PC-3 (cell line): ENCODE results near the gene RBM10. TPM values are rescaled to one million over a fixed set of nuclear protein-coding genes. Genes with fewer than 3 reads are reported as not detected.

Source experiments
- ATAC-seq: fragments of 200-7000 bp; cut with Tn5 transposase; 2 replicates; pipeline ENCODE4 v1.9.1; 2020; ENCODE audit warnings: mild to moderate bottlenecking, moderate library complexity
- BruUV-seq: library from RNA; stranded (reverse); fragments of 400-500 nt; replicated peaks from 2 replicates; lab custom pipeline; 2021; lab: Mats Ljungman, UMichigan
- CTCF ChIA-PET: fragments of 300-600 bp; sonication (Branson Sonifier 250); formaldehyde crosslinking; loops from one replicate; lab custom pipeline; 2022; ENCODE audit warnings: antibody characterized with exemption; lab: Charles Lee
- POLR2A ChIA-PET: fragments of 300-600 bp; sonication (Branson Sonifier 250); formaldehyde crosslinking; loops from one replicate; lab custom pipeline; 2022; ENCODE audit warnings: antibody characterized with exemption; ENCODE audit not compliant: unreplicated experiment; lab: Charles Lee
- DNase-seq: peaks from one replicate; pipeline ENCODE4 v3.0.0-alpha.2; 2015
- H2AFZ ChIP-seq: fragments of 300-600 bp; sonication (generic); 2 replicates; pipeline ENCODE4 v1.6.0; 2016; ENCODE audit warnings: antibody characterized with exemption, low read length
- H3F3A ChIP-seq: fragments of 300-600 bp; sonication (generic); one replicate; pipeline ENCODE4 v1.6.0; 2017; ENCODE audit warnings: antibody characterized with exemption, low read length, control low read depth, mild to moderate bottlenecking; ENCODE audit not compliant: unreplicated experiment
- H3K27ac ChIP-seq: fragments of 300-600 bp; sonication (generic); 2 replicates; pipeline ENCODE4 v1.5.1; 2016; ENCODE audit warnings: mild to moderate bottlenecking, low read length
- H3K27me3 ChIP-seq: fragments of 300-600 bp; sonication (generic); 2 replicates; pipeline ENCODE4 v1.6.1; 2016; ENCODE audit warnings: low read length, mixed read lengths
- H3K36me3 ChIP-seq: fragments of 300-600 bp; sonication (generic); 2 replicates; pipeline ENCODE4 v1.6.1; 2016; ENCODE audit warnings: low read depth, mixed run types, low read length, mixed read lengths
- H3K4me1 ChIP-seq: fragments of 300-600 bp; sonication (generic); 2 replicates; pipeline ENCODE4 v1.5.1; 2016; ENCODE audit warnings: low read length; ENCODE audit not compliant: insufficient read depth
- H3K4me2 ChIP-seq: fragments of 300-600 bp; sonication (generic); 2 replicates; pipeline ENCODE4 v1.6.0; 2016; ENCODE audit warnings: low read length
- H3K4me3 ChIP-seq: fragments of 300-600 bp; sonication (generic); 2 replicates; pipeline ENCODE4 v1.5.1; 2016; ENCODE audit warnings: mild to moderate bottlenecking, low read length, mixed read lengths
- H3K79me2 ChIP-seq: fragments of 300-600 bp; sonication (generic); 2 replicates; pipeline ENCODE4 v1.6.1; 2017; ENCODE audit warnings: low read length, mixed read lengths
- H3K9ac ChIP-seq: fragments of 300-600 bp; sonication (generic); 2 replicates; pipeline ENCODE4 v1.6.0; 2016; ENCODE audit warnings: mild to moderate bottlenecking, low read length
- H3K9me2 ChIP-seq: fragments of 300-600 bp; sonication (generic); replicated peaks from 2 replicates; pipeline ENCODE4 v1.6.1; 2016; ENCODE audit warnings: mixed run types, low read length, mixed read lengths
- H3K9me3 ChIP-seq: fragments of 300-600 bp; sonication (generic); 2 replicates; pipeline ENCODE4 v1.6.1; 2016; ENCODE audit warnings: low read length, mixed read lengths
- H4K20me1 ChIP-seq: fragments of 300-600 bp; sonication (generic); 2 replicates; pipeline ENCODE4 v1.6.1; 2016; ENCODE audit warnings: low read length, mixed read lengths
- EZH2 ChIP-seq: fragments of 300-600 bp; sonication (generic); IDR thresholded peaks from one replicate; pipeline ENCODE4 v1.6.1; 2017; ENCODE audit warnings: antibody characterized with exemption, mild to moderate bottlenecking, low read length; ENCODE audit not compliant: unreplicated experiment
- EZH2phosphoT487 ChIP-seq: fragments of 300-600 bp; sonication (generic); IDR thresholded peaks from 2 replicates; pipeline ENCODE4 v1.6.1; 2018; ENCODE audit warnings: mild to moderate bottlenecking, antibody characterized with exemption, low read length, borderline replicate concordance
- intact Hi-C: fragments of 100-400 bp; cut with micrococcal nuclease; formaldehyde crosslinking; loops from 2 replicates; pipeline ENCODE4 v1.9.0; 2023
- total RNA-seq: library from RNA; depleted of rRNA; stranded (reverse); fragments of >200 nt; gene quantifications from 2 replicates; pipeline ENCODE4 v1.2.3, GENCODE V29; 2014
- TF ChIP-seq, protein P1 (sequence below): fragments of 300-600 bp; sonication (generic); conservative IDR thresholded peaks from 2 replicates; pipeline ENCODE4 v1.5.1; 2017; ENCODE audit warnings: antibody characterized with exemption, low read depth, mild to moderate bottlenecking, low read length

Gene RBM10
- total RNA-seq, 1 experiment from 2014 or later, result 71.5 TPM

DNA sequence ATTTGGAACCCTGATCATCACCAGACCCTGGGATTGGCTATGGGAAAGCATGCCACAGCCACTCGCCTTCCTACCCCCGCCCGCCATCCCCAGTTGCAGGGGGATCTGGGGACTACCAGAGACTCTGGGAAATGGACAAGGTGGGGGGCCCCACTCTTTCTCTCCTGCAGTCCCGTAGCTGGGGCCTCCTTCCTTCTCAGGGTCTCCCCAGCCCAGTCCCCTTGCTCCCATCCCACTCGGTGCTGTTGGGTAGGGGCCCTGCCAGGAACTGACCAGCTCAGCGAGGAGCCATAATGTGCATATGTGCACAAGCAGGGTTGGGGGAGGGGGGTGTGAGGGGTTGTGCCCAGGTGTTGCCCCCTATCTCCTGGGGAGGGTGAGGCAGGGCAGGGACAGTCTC, 84.4 kb downstream of the RBM10 start:
- BruUV-seq, result no TSS peak
- TF ChIP-seq EZH2phosphoT487, result no peak
- TF ChIP-seq EZH2, result no peak
- TF ChIP-seq, protein P1, sequence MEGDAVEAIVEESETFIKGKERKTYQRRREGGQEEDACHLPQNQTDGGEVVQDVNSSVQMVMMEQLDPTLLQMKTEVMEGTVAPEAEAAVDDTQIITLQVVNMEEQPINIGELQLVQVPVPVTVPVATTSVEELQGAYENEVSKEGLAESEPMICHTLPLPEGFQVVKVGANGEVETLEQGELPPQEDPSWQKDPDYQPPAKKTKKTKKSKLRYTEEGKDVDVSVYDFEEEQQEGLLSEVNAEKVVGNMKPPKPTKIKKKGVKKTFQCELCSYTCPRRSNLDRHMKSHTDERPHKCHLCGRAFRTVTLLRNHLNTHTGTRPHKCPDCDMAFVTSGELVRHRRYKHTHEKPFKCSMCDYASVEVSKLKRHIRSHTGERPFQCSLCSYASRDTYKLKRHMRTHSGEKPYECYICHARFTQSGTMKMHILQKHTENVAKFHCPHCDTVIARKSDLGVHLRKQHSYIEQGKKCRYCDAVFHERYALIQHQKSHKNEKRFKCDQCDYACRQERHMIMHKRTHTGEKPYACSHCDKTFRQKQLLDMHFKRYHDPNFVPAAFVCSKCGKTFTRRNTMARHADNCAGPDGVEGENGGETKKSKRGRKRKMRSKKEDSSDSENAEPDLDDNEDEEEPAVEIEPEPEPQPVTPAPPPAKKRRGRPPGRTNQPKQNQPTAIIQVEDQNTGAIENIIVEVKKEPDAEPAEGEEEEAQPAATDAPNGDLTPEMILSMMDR, result no peak
- Histone ChIP-seq H3K79me2 (peaks cover 15% of the 10 kb centered on the region), H2AFZ (no peak overlapping the region), H4K20me1 (no peaks in the 10 kb centered on the region), H3K27ac (no peak overlapping the region), H3K27me3 (no peaks in the 10 kb centered on the region), H3K4me3 (no peak overlapping the region), H3K9ac (no peak overlapping the region), H3K9me2 (no peaks in the 10 kb centered on the region), H3F3A (no peaks in the 10 kb centered on the region), H3K4me2 (no peak overlapping the region), H3K36me3 (peaks cover 40% of the 10 kb centered on the region), H3K4me1 (peaks cover 9% of the 10 kb centered on the region), H3K9me3 (no peaks in the 10 kb centered on the region)
- DNase-seq (no peak), ATAC-seq (no peak)
- intact Hi-C loops, result no loop called here
- ChIA-PET CTCF (no interaction called here), POLR2A (no interaction called here)

GRCh38 chrX:47230136-47230868, 85.3 kb downstream of the RBM10 start:
- CTCF ChIA-PET, result no interaction called here
- no TSS peak for BruUV-seq
- no peaks in the 10 kb centered on the region for H4K20me1 ChIP-seq
- H3K36me3 ChIP-seq, result peaks cover 32% of the 10 kb centered on the region
- peaks cover 24% of the 10 kb centered on the region for H3K79me2 ChIP-seq
- H3F3A ChIP-seq, result no peaks in the 10 kb centered on the region
- no peak overlapping the region for H3K27ac ChIP-seq
- ATAC-seq (no peak), DNase-seq (no peak)
- H3K4me2 ChIP-seq, result no peak overlapping the region
- H3K4me1 ChIP-seq, result peaks cover 9% of the 10 kb centered on the region
- H3K4me3 ChIP-seq, result no peak overlapping the region
- H3K9me2 ChIP-seq, result no peaks in the 10 kb centered on the region
- no peak overlapping the region for H2AFZ ChIP-seq
- POLR2A ChIA-PET, result no interaction called here
- no peaks in the 10 kb centered on the region for H3K27me3 ChIP-seq
- intact Hi-C loops, result no loop called here
- TF ChIP-seq EZH2 (no peak), EZH2phosphoT487 (no peak)
- TF ChIP-seq, protein P1, result no peak
- H3K9ac ChIP-seq, result no peak overlapping the region
- H3K9me3 ChIP-seq, result no peaks in the 10 kb centered on the region

DNA sequence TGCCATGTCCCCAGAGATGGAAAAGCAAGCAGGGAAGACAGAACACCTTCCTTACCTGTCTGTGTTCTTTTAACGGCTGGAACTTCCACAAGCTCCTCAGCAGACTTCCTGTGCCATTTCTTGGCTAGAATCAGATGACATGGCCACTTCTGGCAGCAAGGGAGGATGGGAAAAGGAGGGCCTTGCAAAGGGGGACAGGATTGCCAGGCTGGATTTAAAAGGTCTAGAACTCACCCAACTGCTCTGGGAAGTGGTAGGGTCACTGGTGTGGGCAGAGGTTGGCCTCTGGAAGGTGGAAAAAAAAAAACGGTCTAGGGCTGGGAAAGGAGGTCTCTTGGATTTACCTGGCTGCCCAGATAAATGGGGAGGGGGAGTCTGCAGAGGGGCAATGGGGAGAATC, 86.1 kb downstream of the RBM10 start:
- DNase-seq (no peak), ATAC-seq (no peak)
- H3K27me3 ChIP-seq, result no peaks in the 10 kb centered on the region
- TF ChIP-seq EZH2, result no peak
- TF ChIP-seq EZH2phosphoT487, result no peak
- TF ChIP-seq, protein P1, result no peak
- CTCF ChIA-PET, result no interaction called here
- POLR2A ChIA-PET, result no interaction called here
- no peak overlapping the region for H3K4me3 ChIP-seq
- peaks cover 33% of the 10 kb centered on the region for H3K79me2 ChIP-seq
- peaks cover 9% of the 10 kb centered on the region for H3K4me1 ChIP-seq
- no peaks in the 10 kb centered on the region for H3K9me3 ChIP-seq
- H3K36me3 ChIP-seq, result peaks cover 25% of the 10 kb centered on the region
- no TSS peak for BruUV-seq
- no peaks in the 10 kb centered on the region for H4K20me1 ChIP-seq
- no peak overlapping the region for H2AFZ ChIP-seq
- H3F3A ChIP-seq, result no peaks in the 10 kb centered on the region
- intact Hi-C loops, result no loop called here
- H3K9me2 ChIP-seq, result no peaks in the 10 kb centered on the region
- H3K9ac ChIP-seq, result no peak overlapping the region
- no peak overlapping the region for H3K4me2 ChIP-seq
- H3K27ac ChIP-seq, result peak overlapping the region; percentile 98
